MM.1S (cell line): ENCODE measurements around the gene ACSM5.

Experiments
- CTCF ChIP-seq: fragments of 300-600 bp; sonication (generic); IDR thresholded peaks from 2 replicates; pipeline ENCODE4 v1.5.1; 2016; ENCODE audit warnings: antibody characterized with exemption, low read length, mixed read lengths
- EZH2 ChIP-seq: fragments of 300-600 bp; sonication (generic); optimal IDR thresholded peaks from 2 replicates; pipeline ENCODE3; 2017; ENCODE audit warnings: low read depth, mild to moderate bottlenecking, antibody characterized with exemption, low read length, mixed read lengths

GRCh38 chr16:20424129-20424866 lies 15.0 kb downstream of the ACSM5 start:
- no peak for TF ChIP-seq EZH2
- TF ChIP-seq CTCF, result no peak
